Pancreas (tissue), 10 donors: ENCODE results near the gene SUCO. TPM values are rescaled to one million over a fixed set of nuclear protein-coding genes. Genes with fewer than 3 reads are reported as not detected.

Source experiments
- ATAC-seq, 4 donors: fragments of 200-7000 bp; cut with Tn5 transposase; one replicate each; pipeline versions ENCODE4 v1.8.0 to v1.9.1; 2020; ENCODE audit warnings: mild to moderate bottlenecking in 4 of 4, moderate library complexity in 4 of 4
- DNase-seq, 6 donors: peaks; one replicate each; pipeline ENCODE4 v3.0.0-alpha.2; 2020
- FAIRE-seq: peaks from 2 replicates; lab custom pipeline; 2012; peaks lifted over from hg19 to GRCh38; lab: Jason Lieb, UNC
- H3K27ac ChIP-seq, 4 donors: fragments of 200-600 bp; sonication (generic); 1 replicate in 3 of 4; 2 replicates in 1 of 4; pipeline versions ENCODE4 v1.5.0 to v1.8.0; 2020
- H3K27me3 ChIP-seq, 4 donors: fragments of 200-600 bp; one replicate each; pipeline ENCODE4 v1.8.0; 2021
- H3K36me3 ChIP-seq, 3 donors: fragments of 200-600 bp; sonication (generic) in 1 of 3; one replicate each; pipeline versions ENCODE4 v1.5.0 to v1.8.0; 2020 to 2021
- H3K4me1 ChIP-seq, 3 donors: fragments of 200-600 bp; one replicate each; pipeline ENCODE4 v1.8.0; 2021
- H3K4me3 ChIP-seq, 4 donors: fragments of 200-600 bp; sonication (generic) in 2 of 4; one replicate each; pipeline versions ENCODE4 v1.5.0 to v1.8.0; 2020 to 2021
- H3K9me3 ChIP-seq, 4 donors: fragments of 200-600 bp; one replicate each; pipeline ENCODE4 v1.8.0; 2021
- CTCF ChIP-seq, 4 donors: fragments of 200-600 bp; sonication (generic) in 3 of 4; IDR thresholded peaks; one replicate each; pipeline versions ENCODE4 v1.5.0 to v1.8.0; 2021; ENCODE audit warnings: antibody characterized with exemption in 4 of 4
- WGBS, 2 donors: extraction: QIAGEN DNeasy Blood & Tissue Kit; methylation state at CpG; one replicate each; pipeline ENCODE4 v1.1.7; 2013; 5-methylcytosine and 5-hydroxymethylcytosine counted together
- intact Hi-C, 3 donors: fragments of 100-400 bp; cut with DNase I; formaldehyde crosslinking; loops; one replicate each; pipeline versions ENCODE4 v1.11.1 to v1.14.2; 2022
- polyA plus RNA-seq, 2 donors: library from polyadenylated mRNA; stranded (reverse); fragments of 200-250 nt; gene quantifications; one replicate each; pipeline ENCODE4 v1.2.3, GENCODE V29; 2013
- total RNA-seq, 6 donors: library from RNA; stranded (reverse); fragmentation: NEBNext Ultra II Directional in 4 of 6; extraction: Animal tissue kit (Norgen Biotek cat#: 25700) in 4 of 6; gene quantifications; one replicate each; pipeline versions ENCODE4 v1.2.1 to v1.2.4, GENCODE V29; 2021 to 2023
- donor health status: healthy with polysubstance abuse.
- donor health status: DM: no; HTN: no; CAD: no; lungs with moderate emphysema.
- donor health status: DM: no; HTN: no; CAD: no.
- donor health status: control.
- donor health status: control.
- donor health status: Bipolar disorder and iron deficiency.
- donor health status: DM: yes; HTN: yes; CAD: no.
- donor health status: DM: no; HTN: no; CAD: no.
- donor health status: DM: no; HTN: no; CAD: no.
- donor health status: DM: yes; HTN: yes; CAD: no.

SUCO gene
- total and polyA plus RNA-seq, 8 donors: 16.6 to 79.8 (median 31.5) TPM

- DNase-seq: no peak
- Histone ChIP-seq H3K9me3 (no peaks in the 10 kb centered on the region), H3K36me3 (no peaks in the 10 kb centered on the region), H3K27ac (no peak overlapping the region), H3K4me3 (no peak overlapping the region), H3K27me3 (no peaks in the 10 kb centered on the region), H3K4me1 (no peaks in the 10 kb centered on the region)
- no peak for ATAC-seq
- no peak for TF ChIP-seq CTCF (IDR thresholded peaks at IDR 0.05)
- intact Hi-C loops: no loop called here
- WGBS, 2 donors: 49 to 57% methylated on average over 5 of the region's 5 CpGs
- FAIRE-seq: no peak
Measured at GRCh38 chr1:172653015-172653709, 120.2 kb downstream of the SUCO start.

GRCh38 chr1:172654535-172654934 is 121.6 kb downstream of the SUCO start:
- Histone ChIP-seq H3K36me3 (no peaks in the 10 kb centered on the region), H3K4me1 (no peaks in the 10 kb centered on the region), H3K4me3 (no peak overlapping the region), H3K27ac (no peak overlapping the region), H3K9me3 (no peaks in the 10 kb centered on the region), H3K27me3 (no peaks in the 10 kb centered on the region)
- WGBS, 2 donors: 83 to 90% methylated on average over 2 of the region's 2 CpGs
- FAIRE-seq (no peak), ATAC-seq (no peak), DNase-seq (no peak)
- intact Hi-C loops: no loop called here
- TF ChIP-seq CTCF (IDR thresholded peaks at IDR 0.05): no peak

- TF ChIP-seq CTCF (IDR thresholded peaks at IDR 0.05): no peak
- no peaks in the 10 kb centered on the region for H3K4me1 ChIP-seq
- H3K27me3 ChIP-seq: no peaks in the 10 kb centered on the region
- H3K27ac ChIP-seq: no peak overlapping the region
- FAIRE-seq: no peak
- intact Hi-C loops: no loop called here
- no peak for ATAC-seq
- no peak for DNase-seq
- 55 to 63% methylated on average over 6 of the region's 6 CpGs for WGBS, 2 donors
- no peak overlapping the region for H3K4me3 ChIP-seq
- H3K9me3 ChIP-seq: no peaks in the 10 kb centered on the region
- H3K36me3 ChIP-seq: no peaks in the 10 kb centered on the region
Measured at GRCh38 chr1:172656576-172656975, 123.6 kb downstream of the SUCO start.

- ATAC-seq (no peak), FAIRE-seq (no peak), DNase-seq (no peak)
- WGBS, 2 donors: 95 to 97% methylated on average over 1 of the region's 1 CpG
- intact Hi-C loops: no loop called here
- TF ChIP-seq CTCF (IDR thresholded peaks at IDR 0.05): no peak
- no peak overlapping the region for H3K27ac ChIP-seq
- H3K4me3 ChIP-seq: no peak overlapping the region
- H3K9me3 ChIP-seq: no peaks in the 10 kb centered on the region
- no peaks in the 10 kb centered on the region for H3K4me1 ChIP-seq
- H3K27me3 ChIP-seq: no peaks in the 10 kb centered on the region
- no peaks in the 10 kb centered on the region for H3K36me3 ChIP-seq
Measured at GRCh38 chr1:172657586-172657985, 124.6 kb downstream of the SUCO start.

GRCh38 chr1:172658871-172659453 is 126.0 kb downstream of the SUCO start, which contains the start of gene FASLG:
Gene FASLG (plus strand): TSS chr1:172659103. CDS start chr1:172659202, 99 bp downstream.
- no peaks in the 10 kb centered on the region for H3K36me3 ChIP-seq
- DNase-seq: no peak

More at GRCh38 chr1:172658871-172659453, 126.0 kb downstream of the SUCO start, which contains the start of gene FASLG:
- no peak for TF ChIP-seq CTCF (IDR thresholded peaks at IDR 0.05)
- ATAC-seq (no peak), FAIRE-seq (no peak)
- WGBS, 2 donors: 87% methylated on average over 11 of the region's 11 CpGs
- intact Hi-C loops: no loop called here
- no peaks in the 10 kb centered on the region for H3K9me3 ChIP-seq
- no peaks in the 10 kb centered on the region for H3K27me3 ChIP-seq
- H3K27ac ChIP-seq: no peak within 1 kb of the TSS
- no peaks in the 10 kb centered on the region for H3K4me1 ChIP-seq
- no peak within 1 kb of the TSS for H3K4me3 ChIP-seq
